Stimulated activated naive CD8-positive, alpha-beta T cell treated with anti-CD3 and anti-CD28 coated beads, Interleukin-15, amount 100 ng/mL, for 72 hours (primary cell): Measurements from ENCODE around the gene WDR1.
A peak's percentile ranks its signal among the peaks of the same experiment; 100 is the strongest.

Source experiments
- ATAC-seq: fragments of 150-1000 bp; cut with Tn5 transposase; 2 replicates; pipeline ENCODE4 v1.10.0; 2021; ENCODE audit warnings: mild to moderate bottlenecking, moderate library complexity
- DNase-seq, 2 donors: peaks; one replicate each; pipeline ENCODE4 v3.0.0; 2021 to 2022
- H3K27ac Mint-ChIP-seq, 2 donors: one replicate each; pipeline ENCODE4 v1.8.0; 2022; ENCODE audit warnings: mild to moderate bottlenecking in 2 of 2, mixed read lengths in 2 of 2, moderate library complexity in 2 of 2
- H3K27me3 Mint-ChIP-seq: one replicate; pipeline ENCODE4 v1.8.0; 2022; ENCODE audit warnings: mixed read lengths
- H3K4me1 Mint-ChIP-seq: one replicate; pipeline ENCODE4 v1.8.0; 2022; ENCODE audit warnings: mild to moderate bottlenecking, mixed read lengths
- H3K4me3 Mint-ChIP-seq, 2 donors: one replicate each; pipeline ENCODE4 v1.8.0; 2022; ENCODE audit warnings: mild to moderate bottlenecking in 2 of 2, mixed read lengths in 2 of 2, moderate library complexity in 1 of 2
- H3K9me3 Mint-ChIP-seq, 2 donors: one replicate each; pipeline ENCODE4 v1.8.0; 2022; ENCODE audit warnings: mixed read lengths in 2 of 2

WDR1 gene

DNA sequence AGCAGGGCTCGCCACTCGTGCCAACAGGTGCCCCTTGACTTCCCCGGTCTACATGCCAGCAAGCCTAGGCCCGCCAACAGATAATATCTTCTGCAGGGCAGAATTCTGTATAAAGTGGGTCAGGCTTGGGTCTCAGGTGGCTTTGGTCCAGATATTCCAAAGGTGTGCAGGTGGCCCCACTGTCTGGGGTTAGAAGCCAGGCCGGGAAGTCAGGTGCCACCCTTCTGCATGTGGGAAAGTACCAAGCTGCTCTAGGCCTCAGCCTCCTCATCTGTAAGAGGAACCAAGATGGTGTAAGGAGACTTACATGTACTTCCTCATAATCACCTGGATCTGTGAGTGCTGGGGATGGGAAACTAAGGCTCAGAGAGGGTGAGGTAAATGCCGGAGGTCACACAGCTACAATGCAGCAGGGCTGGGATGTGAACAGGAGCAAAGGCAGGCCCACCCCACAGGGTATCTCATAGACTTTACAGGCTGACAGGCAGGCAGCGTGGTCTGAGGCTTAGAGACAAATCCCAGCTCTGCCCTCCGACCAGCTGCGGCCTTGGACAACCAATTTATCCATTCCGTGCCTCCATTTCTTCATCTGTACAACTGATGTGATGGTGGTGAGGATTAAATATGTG lies 35.9 kb downstream of the WDR1 start:
- H3K4me3 Mint-ChIP-seq, result no peak overlapping the region
- DNase-seq (no peak), ATAC-seq (no peak)
- no peaks in the 10 kb centered on the region for H3K9me3 Mint-ChIP-seq
- H3K4me1 Mint-ChIP-seq, result peaks cover 10% of the 10 kb centered on the region
- H3K27me3 Mint-ChIP-seq, result no peaks in the 10 kb centered on the region
- no peak overlapping the region for H3K27ac Mint-ChIP-seq

DNA sequence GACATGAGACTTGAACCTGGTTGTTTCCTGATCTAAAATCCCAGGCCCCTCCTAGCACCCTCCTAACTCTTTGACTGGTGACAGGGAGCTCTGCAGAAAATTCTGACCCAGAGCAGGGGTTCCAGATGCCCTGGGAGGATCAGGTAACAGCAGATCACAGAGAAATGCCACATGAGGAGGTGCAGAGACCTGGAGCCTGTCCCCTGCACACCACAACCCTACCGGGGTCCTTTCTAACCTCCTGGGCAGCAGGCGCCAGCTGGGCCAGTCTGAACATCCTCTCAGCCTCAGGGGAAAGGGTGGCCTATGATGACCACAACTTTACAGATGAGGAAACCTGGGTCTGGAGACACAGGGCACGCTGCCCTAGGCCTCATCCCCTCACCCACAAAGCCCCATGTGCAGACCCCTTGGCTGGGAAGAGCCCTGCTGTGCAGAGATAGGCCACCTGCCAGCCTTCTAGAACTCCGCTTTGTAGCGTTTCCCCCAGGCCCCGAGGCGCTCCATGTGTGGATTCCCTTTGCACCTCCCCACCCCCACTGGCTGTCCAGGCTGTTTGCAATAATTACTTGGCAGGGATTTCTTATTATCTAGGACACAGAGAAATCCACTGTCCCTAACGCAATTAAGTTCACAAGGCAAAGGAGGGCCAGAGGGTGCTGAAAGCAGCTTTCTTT lies 36.5 kb downstream of the WDR1 start:
- Mint-ChIP-seq H3K4me3 (no peak overlapping the region), H3K27ac (peak overlapping the region in 1 of 2 donors; percentile 60), H3K27me3 (no peaks in the 10 kb centered on the region), H3K9me3 (no peaks in the 10 kb centered on the region), H3K4me1 (peaks cover 12% of the 10 kb centered on the region)
- ATAC-seq (no peak), DNase-seq (no peak)

DNA sequence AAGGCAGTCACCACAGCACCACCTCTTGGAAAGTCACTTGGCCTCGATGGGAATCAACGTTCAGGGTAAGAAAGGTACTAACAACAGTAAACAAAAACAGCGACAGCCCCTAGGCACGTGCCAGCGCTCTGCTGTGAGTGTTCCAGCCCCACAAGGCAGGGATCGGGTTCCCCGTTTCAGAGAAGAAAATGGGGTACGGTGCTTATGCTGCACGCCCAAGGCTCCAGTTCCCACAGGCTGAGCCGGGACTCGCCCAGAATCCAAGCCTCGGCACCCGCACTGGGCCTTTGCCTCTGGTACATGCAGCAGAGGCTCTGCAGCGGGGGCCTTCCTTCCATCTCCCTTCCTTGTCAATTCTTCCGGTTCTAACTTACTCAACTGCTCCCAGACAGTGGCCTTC lies 37.3 kb downstream of the WDR1 start:
- peaks cover 7% of the 10 kb centered on the region for H3K4me1 Mint-ChIP-seq
- no peak for ATAC-seq
- H3K4me3 Mint-ChIP-seq, result no peak overlapping the region
- no peaks in the 10 kb centered on the region for H3K9me3 Mint-ChIP-seq
- H3K27ac Mint-ChIP-seq, result no peak overlapping the region
- H3K27me3 Mint-ChIP-seq, result no peaks in the 10 kb centered on the region
- DNase-seq, result no peak

DNA sequence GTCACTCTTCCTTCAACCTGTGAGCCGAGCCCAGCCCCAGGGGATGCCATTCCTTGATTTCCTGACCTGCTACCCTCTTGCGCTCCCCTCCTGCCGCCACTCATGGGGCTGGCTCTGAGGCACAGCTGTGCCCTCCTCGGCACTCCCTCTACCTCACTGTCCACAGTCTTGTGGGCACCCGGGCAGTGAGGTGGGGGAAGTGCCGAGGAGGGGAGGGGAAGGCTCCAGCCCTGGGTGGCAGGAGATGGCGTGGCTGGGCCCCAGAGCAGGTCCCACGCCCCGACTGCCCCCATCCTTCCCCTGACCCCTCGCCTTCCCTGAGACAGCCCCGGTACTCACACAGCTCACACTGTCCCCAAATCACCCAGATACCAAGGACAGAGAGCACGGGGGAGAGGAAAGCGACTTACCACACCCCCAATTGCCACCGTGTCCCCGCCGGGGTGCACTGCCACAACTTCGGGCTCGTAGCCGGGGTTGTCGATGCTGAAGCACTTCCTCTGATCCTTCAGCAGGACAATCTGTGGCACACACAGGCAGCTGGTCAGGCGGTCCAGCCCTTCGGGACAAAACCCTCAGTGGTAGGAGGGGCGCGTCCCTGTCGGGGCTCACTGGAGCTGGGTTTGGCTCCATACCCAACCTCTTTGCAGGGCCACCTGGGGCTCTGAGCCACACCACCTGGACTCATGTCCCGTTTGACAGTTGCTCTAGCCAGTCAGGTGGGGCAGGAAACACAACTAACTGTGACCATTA lies 37.9 kb downstream of the WDR1 start:
- Mint-ChIP-seq H3K4me3 (no peak overlapping the region), H3K4me1 (peaks cover 7% of the 10 kb centered on the region), H3K27me3 (no peaks in the 10 kb centered on the region)

DNA sequence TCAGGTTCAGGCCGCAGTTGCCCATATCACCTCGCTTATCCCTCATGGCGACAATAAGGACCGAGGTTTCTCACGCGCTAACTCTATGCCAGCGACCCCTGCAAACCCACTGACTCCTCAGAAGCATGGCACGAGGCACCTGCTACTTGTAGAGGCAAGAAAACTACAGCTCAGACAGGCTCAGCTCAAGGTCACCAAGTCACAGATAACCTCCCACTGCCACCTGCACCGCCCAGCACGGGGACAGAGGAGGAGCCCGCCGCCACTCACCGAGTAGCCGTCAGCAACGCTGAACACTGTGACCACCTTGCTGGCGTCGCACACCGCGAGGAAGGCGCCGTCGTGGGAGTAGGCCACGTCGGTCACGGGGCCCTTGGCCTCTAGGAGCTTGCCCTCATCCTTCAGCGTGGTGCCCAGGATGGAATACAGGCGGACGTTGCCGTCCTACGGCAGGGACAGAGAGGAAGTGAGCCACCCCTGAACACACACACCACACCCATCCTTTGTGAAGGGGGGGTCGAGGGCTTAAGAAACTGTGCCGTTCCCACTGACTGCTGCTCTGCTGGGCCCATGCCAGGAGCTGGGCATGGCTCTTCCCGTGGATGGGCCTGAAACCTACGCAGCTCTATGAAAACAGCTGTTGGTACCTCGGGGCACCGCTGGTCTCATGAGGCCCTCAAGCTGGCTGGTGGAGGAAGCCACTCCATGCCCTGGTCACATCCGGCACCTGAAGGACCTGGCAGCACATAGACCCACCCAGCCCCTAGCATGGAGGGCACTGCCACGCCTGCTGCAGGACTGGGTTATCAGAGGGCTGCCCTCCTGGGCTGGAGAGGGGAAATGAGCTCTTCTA lies 38.9 kb downstream of the WDR1 start:
- no peak for DNase-seq
- H3K9me3 Mint-ChIP-seq, result no peaks in the 10 kb centered on the region
- peaks cover 7% of the 10 kb centered on the region for H3K4me1 Mint-ChIP-seq
- H3K27me3 Mint-ChIP-seq, result no peaks in the 10 kb centered on the region
- ATAC-seq, result no peak
- H3K4me3 Mint-ChIP-seq, result no peak overlapping the region
- H3K27ac Mint-ChIP-seq, result peak overlapping the region in 1 of 2 donors; percentile 78

More for the DNA sequence above, 37.9 kb downstream of the WDR1 start:
- ATAC-seq, result peak; percentile 21
- H3K27ac Mint-ChIP-seq, result no peak overlapping the region
- no peak for DNase-seq
- H3K9me3 Mint-ChIP-seq, result no peaks in the 10 kb centered on the region

DNA sequence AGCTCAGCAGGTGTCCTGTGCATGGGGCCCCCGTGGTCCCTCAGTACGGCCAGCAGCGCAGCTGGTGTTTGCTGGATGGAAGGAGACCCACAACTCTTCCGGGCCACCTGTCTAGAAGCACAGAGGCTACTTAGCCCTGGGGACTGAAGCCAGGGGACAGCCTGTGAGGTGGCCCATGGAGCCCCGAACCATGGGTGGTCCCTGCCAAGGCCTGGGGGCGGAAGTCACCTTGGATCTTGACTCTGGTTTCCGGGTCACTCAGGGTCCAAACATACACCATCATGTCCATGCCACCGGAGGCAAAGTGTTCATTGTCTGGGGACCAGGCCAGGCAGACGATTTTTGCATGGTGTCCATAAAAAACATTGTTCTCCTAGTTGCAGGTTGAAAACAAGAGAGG lies 39.5 kb downstream of the WDR1 start:
- Mint-ChIP-seq H3K27me3 (no peaks in the 10 kb centered on the region), H3K27ac (peak overlapping the region in 1 of 2 donors; percentile 78), H3K9me3 (no peaks in the 10 kb centered on the region)

DNA sequence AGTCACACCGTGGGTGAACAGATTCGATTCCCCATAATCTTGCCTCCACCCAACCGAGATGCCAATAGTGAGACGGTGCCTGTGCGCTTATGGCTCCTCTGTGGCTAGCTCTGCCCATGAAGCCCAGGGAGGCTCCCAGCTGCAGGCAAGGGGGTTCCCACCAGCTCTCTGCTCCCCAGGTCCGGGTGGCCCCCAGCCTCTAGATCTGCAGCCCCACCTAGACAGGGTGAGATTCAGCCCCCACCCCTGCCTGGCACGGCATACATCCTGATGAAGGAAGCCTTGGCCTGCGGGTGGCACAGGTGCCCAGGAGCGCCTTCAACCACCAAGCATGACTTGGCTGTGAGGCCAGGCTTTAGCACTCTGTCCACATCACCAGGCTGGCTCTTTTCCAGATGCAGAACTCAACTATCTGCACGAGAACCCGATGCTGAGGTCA lies 40.6 kb downstream of the WDR1 start:
- peak; percentile 24 for ATAC-seq
- Mint-ChIP-seq H3K9me3 (no peaks in the 10 kb centered on the region), H3K27ac (peak overlapping the region in 1 of 2 donors; percentile 59), H3K4me3 (no peak overlapping the region), H3K27me3 (no peaks in the 10 kb centered on the region), H3K4me1 (peaks cover 7% of the 10 kb centered on the region)
- DNase-seq, result no peak

More for the DNA sequence above, 39.5 kb downstream of the WDR1 start:
- ATAC-seq (no peak), DNase-seq (no peak)
- H3K4me3 Mint-ChIP-seq, result no peak overlapping the region
- peaks cover 7% of the 10 kb centered on the region for H3K4me1 Mint-ChIP-seq

DNA sequence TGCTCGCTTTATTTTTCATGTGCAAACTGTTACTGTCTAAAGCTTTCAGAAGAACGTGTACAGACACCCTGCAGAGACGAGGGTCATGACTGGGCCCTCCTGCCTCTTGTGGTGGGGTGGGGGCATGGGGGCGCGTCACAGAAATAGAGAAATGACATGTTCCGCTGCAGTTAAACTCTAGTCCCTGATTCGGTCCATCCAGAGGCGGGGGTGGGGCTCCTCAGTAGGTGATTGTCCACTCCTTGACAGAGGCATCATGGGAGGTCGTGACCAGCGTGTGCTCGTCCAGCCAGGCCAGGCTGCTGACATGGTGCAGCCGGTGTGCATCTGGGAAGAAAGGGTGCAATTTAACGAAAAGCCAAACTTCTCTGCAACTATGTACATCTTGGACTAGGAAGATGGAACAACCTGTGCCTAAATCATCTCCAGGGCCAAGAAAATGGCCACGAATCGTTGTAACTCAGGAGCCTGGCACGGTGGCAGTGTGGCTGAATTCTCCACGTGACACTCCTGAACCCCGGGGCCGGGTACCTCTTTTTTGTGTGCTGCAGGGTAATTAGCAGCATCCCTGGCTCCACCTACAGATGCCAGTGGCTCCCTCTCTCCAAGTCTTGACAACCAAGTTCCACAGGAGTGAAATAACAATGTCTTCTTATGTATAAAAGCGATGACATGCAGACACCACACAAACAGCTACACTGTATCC lies 41.3 kb downstream of the WDR1 start:
- Mint-ChIP-seq H3K27ac (no peak overlapping the region), H3K4me3 (no peak overlapping the region), H3K4me1 (peaks cover 7% of the 10 kb centered on the region), H3K9me3 (no peaks in the 10 kb centered on the region), H3K27me3 (no peaks in the 10 kb centered on the region)
- DNase-seq, result no peak
- no peak for ATAC-seq

DNA sequence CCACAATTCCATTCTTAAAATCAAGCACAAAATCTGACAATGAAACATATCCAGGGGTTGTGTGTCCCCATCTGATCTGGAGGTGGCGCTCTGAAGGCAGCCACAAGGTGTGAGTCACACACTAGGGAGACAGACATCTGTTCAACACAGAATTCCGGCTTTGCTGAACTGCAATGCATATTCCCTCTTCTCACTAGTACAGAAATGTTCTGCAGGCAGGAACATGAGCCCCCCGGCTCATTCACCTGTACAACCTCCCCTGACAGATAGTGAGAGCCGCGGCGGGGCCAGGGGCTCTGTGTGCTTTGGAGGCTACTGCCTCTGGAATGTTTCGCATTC lies 41.9 kb downstream of the WDR1 start:
- Mint-ChIP-seq H3K4me1 (peaks cover 7% of the 10 kb centered on the region), H3K27ac (no peak overlapping the region), H3K4me3 (no peak overlapping the region), H3K27me3 (no peaks in the 10 kb centered on the region), H3K9me3 (no peaks in the 10 kb centered on the region)
- ATAC-seq, result peak; percentile 28
- DNase-seq, result no peak

DNA sequence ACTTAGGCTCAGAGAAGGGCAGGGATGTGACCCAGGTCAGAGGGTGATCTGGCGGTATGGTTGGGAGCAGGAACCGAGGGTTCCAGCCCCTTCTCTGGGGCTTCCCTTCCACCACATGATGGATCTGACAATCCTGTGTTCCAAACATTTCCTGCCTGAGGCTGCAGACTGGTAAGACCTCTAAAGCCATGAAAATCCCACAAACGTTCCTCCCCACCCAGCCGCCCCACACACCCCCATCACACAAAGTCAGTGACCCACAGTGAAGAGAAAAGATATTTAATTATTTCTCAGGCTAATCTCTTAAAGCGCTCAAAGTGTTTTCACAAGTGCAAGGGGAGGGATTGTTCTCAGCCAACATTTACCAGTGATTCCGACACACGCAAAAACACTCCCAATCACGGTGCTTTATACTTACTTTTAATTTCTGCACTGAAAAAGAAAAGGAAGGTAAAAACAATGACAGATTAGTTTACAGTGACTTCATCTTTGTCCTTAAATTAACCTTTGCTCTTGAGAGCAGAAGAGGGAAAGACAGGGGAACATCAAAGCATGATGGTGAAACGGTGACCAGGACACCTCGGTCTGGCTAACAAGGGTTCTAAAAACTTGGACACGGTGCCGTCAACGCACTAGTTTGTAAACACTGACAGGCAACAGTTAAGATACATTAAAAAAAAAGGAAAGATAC lies 42.4 kb downstream of the WDR1 start:
- H3K4me1 Mint-ChIP-seq, result peaks cover 7% of the 10 kb centered on the region
- H3K4me3 Mint-ChIP-seq, result no peak overlapping the region
- peak overlapping the region; percentile 54 to 57 for H3K27ac Mint-ChIP-seq
- DNase-seq (no peak), ATAC-seq (no peak)
- H3K9me3 Mint-ChIP-seq, result no peaks in the 10 kb centered on the region
- H3K27me3 Mint-ChIP-seq, result no peaks in the 10 kb centered on the region

DNA sequence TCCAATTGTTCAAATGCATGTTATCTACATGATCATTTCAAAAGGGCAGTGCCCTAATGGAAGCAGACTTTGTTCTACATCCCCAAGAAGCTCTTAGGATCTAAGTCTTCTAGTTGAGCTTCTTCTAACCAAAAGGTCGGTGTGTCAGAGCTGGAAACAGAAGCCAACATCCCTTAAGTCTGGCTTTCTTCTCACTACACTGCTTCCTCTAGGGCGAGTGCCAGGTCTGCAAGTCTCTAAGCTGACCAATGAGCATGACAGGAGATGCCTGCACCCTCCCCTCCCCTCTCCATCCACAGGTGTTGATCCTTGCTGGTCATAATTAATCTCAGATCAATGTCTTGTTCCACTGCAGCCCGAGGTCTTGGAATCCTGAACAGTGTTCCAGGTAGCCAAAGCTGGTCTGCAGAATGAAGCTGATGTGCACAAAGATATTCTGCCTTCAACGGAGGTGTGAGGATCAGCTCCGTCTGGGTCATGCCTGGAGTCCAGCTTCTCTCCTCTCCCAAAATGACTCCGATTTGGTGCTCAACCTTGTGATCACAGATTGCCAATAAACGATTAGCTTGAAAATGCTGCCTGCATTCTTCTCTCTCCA lies 44.1 kb downstream of the WDR1 start:
- H3K27ac Mint-ChIP-seq, result peak overlapping the region; percentile 29 to 63
- DNase-seq (no peak), ATAC-seq (no peak)

DNA sequence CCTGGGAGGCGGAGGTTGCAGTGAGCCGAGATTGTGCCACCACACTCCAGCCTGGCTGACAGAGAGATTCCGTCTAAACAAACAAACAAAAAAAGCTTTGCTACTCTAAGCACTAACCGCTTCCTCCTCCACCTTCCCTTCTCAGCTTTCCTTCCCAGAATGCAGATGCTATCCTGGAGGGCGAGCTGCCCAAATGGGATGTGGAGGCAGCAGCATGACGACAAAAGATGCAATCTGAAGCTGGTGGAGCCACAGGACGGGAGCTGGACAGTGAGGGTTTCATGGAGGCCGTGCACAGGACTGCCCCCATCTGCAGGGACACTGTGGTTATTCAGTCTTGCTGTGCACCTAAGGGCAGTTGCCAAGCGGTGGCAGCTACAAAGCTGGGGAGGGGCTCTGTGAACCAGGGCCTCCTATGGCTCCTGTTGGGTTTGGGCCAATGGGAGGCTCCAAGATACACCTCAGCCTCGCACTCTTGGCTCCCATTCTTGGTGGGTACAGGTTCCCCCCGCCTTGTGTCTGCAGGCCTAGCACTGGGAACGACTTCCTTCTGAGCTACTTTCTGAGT lies 47.4 kb downstream of the WDR1 start:
- Mint-ChIP-seq H3K27ac (no peak overlapping the region), H3K27me3 (no peaks in the 10 kb centered on the region), H3K4me3 (no peak overlapping the region), H3K9me3 (no peaks in the 10 kb centered on the region), H3K4me1 (no peaks in the 10 kb centered on the region)
- no peak for DNase-seq
- peak; percentile 33 for ATAC-seq

More for the DNA sequence above, 44.1 kb downstream of the WDR1 start:
- Mint-ChIP-seq H3K9me3 (no peaks in the 10 kb centered on the region), H3K27me3 (no peaks in the 10 kb centered on the region), H3K4me1 (peaks cover 7% of the 10 kb centered on the region), H3K4me3 (no peak overlapping the region)

DNA sequence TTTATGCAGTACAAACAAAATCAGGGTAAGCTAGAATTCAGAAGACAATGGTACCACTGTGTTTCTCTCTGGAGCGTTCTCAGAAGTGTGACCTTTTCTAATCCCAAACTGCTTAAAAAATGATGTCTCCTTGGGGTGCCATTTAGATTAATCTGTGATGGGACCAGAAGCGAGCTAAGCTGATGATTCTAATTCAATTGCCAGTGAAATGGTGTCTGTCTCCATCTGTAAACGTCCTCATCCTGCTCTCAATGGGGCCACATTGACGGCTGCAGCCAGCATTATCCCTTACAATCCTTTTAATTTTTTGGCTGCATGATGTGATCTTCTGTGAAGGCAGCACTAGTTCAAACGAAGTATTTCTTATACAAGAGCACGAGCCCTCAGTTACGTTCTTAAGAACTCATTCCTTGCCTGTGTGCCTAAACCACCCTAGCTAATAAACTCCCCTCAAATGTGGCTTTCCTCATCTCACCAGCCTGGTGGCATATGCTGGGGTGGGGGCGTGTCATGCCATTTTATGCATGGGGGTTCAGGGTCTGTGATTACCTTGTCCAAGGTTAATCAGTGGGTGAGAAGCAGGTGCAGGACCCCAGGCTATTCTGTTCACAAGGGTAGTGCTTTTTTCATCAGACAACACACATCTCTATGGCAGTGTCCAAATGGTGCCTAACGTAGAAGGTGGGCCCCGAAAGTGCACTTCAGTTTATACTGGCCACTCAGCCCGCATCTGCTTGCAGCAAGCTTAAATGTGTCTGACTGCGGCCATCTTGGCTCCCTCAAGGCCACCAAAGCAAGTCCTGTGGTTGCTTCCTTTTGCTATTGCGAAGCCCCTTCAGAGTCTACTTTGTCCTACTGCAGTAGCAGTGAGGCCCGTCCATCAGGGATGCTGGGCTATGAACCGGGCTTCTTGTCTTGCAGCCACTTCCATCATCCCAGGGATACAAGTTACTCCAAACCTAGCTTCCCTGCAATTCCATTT lies 49.6 kb downstream of the WDR1 start:
- DNase-seq, result no peak
- no peaks in the 10 kb centered on the region for H3K9me3 Mint-ChIP-seq
- peak overlapping the region in 1 of 2 donors; percentile 76 for H3K27ac Mint-ChIP-seq
- H3K4me3 Mint-ChIP-seq, result no peak overlapping the region
- no peak for ATAC-seq
- no peaks in the 10 kb centered on the region for H3K27me3 Mint-ChIP-seq
- no peaks in the 10 kb centered on the region for H3K4me1 Mint-ChIP-seq
